Mucosa of rectum (tissue), 2 donors: ENCODE results near the gene PSAP.
A peak's percentile ranks its signal among the peaks of the same experiment; 100 is the strongest.

ENCODE experiments used
- H3K27ac ChIP-seq, 2 donors: one replicate each; pipeline ENCODE4 v1.7.0; 2013; ENCODE audit warnings: inconsistent platforms in 2 of 2, low read depth in 2 of 2, low read length in 2 of 2
- H3K27me3 ChIP-seq, 2 donors: one replicate each; pipeline ENCODE4 v1.7.0; 2013; ENCODE audit warnings: low read length in 2 of 2; ENCODE audit not compliant: control insufficient read depth in 2 of 2, insufficient read depth in 2 of 2
- H3K36me3 ChIP-seq, 2 donors: one replicate each; pipeline ENCODE4 v1.7.0; 2013; ENCODE audit warnings: low read length in 2 of 2; ENCODE audit not compliant: control insufficient read depth in 2 of 2, insufficient read depth in 2 of 2
- H3K4me1 ChIP-seq, 2 donors: one replicate each; pipeline ENCODE4 v1.7.0; 2013; ENCODE audit warnings: low read length in 2 of 2, mild to moderate bottlenecking in 1 of 2; ENCODE audit not compliant: control insufficient read depth in 2 of 2, insufficient read depth in 2 of 2
- H3K4me3 ChIP-seq, 2 donors: one replicate each; pipeline ENCODE4 v1.7.0; 2013; ENCODE audit warnings: low read length in 2 of 2
- H3K9ac ChIP-seq, 2 donors: one replicate each; pipeline ENCODE4 v1.7.0; 2013; ENCODE audit warnings: low read length in 2 of 2, low read depth in 1 of 2, mild to moderate bottlenecking in 1 of 2
- H3K9me3 ChIP-seq, 2 donors: one replicate each; pipeline ENCODE4 v1.7.0; 2013; ENCODE audit warnings: low read length in 2 of 2; ENCODE audit not compliant: control insufficient read depth in 2 of 2
- donor health status: healthy.
- donor health status: Normal muscosa, but diverticular disease.

Gene PSAP

GRCh38 chr10:71766717-71767419 lies 84.2 kb downstream of the PSAP start:
- Histone ChIP-seq H3K9ac (peak overlapping the region; percentile 65 to 74), H3K27me3 (no peaks in the 10 kb centered on the region), H3K9me3 (no peaks in the 10 kb centered on the region), H3K27ac (peak overlapping the region; percentile 97), H3K4me3 (peak overlapping the region in 1 of 2 donors; percentile 45), H3K36me3 (peaks cover 2 to 16% of the 10 kb centered on the region in 2 donors), H3K4me1 (peaks cover 70 to 73% of the 10 kb centered on the region in 2 donors)
